GM12878 (cell line): ENCODE measurements around the gene IL1RAPL1. TPM values are rescaled to one million over a fixed set of nuclear protein-coding genes. Genes with fewer than 3 reads are reported as not detected.

Experiments
- ATAC-seq: fragments of 200-7000 bp; cut with Tn5 transposase; 3 replicates; pipeline ENCODE4 v1.9.1; 2020; ENCODE audit warnings: mild to moderate bottlenecking, moderate library complexity
- BruUV-seq: library from RNA; stranded (reverse); fragments of 400-500 nt; replicated peaks from 2 replicates; lab custom pipeline; 2021; lab: Mats Ljungman, UMichigan
- CTCF ChIA-PET: fragments of 300-600 bp; sonication (Branson Sonifier 250); formaldehyde crosslinking; extraction: SDS; loops from one replicate; lab custom pipeline; 2021; ENCODE audit warnings: inconsistent platforms; lab: Yijun Ruan, JAX
- POLR2A ChIA-PET: fragments of 350-600 bp; formaldehyde crosslinking; extraction: SDS; loops from one replicate; lab custom pipeline; 2021; ENCODE audit warnings: inconsistent platforms; lab: Charles Lee
- RAD21 ChIA-PET: fragments of 300-600 bp; sonication (Branson Sonifier 250); formaldehyde crosslinking; loops from one replicate; lab custom pipeline; 2023; ENCODE audit warnings: antibody characterized with exemption; ENCODE audit not compliant: unreplicated experiment; lab: Charles Lee
- SMC1A ChIA-PET: fragments of 300-600 bp; sonication (Branson Sonifier 250); formaldehyde crosslinking; loops from one replicate; lab custom pipeline; 2023; ENCODE audit not compliant: unreplicated experiment, uncharacterized antibody; lab: Charles Lee
- DNase-seq: peaks from one replicate; pipeline ENCODE4 v3.0.0-alpha.2; 2011; ENCODE audit warnings: low read depth, low spot score
- FAIRE-seq: peaks from 3 replicates; lab custom pipeline; 2011; peaks lifted over from hg19 to GRCh38; lab: Jason Lieb, UNC
- H2AFZ ChIP-seq: 2 replicates; pipeline ENCODE4 v1.6.0; 2011; ENCODE audit warnings: low read depth, low read length, control low read depth; ENCODE audit not compliant: control insufficient read depth
- H3K27ac ChIP-seq: 2 replicates; pipeline ENCODE4 v1.5.1; 2011; ENCODE audit warnings: control low read depth; ENCODE audit not compliant: control insufficient read depth, insufficient read depth
- H3K27me3 ChIP-seq, 2 experiments: replicated peaks in 1 of 2; 2 replicates each; pipeline versions ENCODE4 v1.6.0 to v1.6.1; 2011; ENCODE audit warnings: low read length in 1 of 2; ENCODE audit not compliant: control insufficient read depth in 2 of 2, insufficient read depth in 2 of 2
- H3K36me3 ChIP-seq, 2 experiments: 2 replicates each; pipeline ENCODE4 v1.5.1; 2011; ENCODE audit warnings: low read length in 1 of 2; ENCODE audit not compliant: control insufficient read depth in 2 of 2, insufficient read depth in 2 of 2
- H3K4me1 ChIP-seq: 2 replicates; pipeline ENCODE4 v1.6.1; 2011; ENCODE audit warnings: mild to moderate bottlenecking, low read length, moderate library complexity, mixed read lengths; ENCODE audit not compliant: control insufficient read depth, insufficient read depth
- H3K4me2 ChIP-seq: 2 replicates; pipeline ENCODE4 v1.6.0; 2011; ENCODE audit warnings: control low read depth; ENCODE audit not compliant: control insufficient read depth, insufficient read depth
- H3K4me3 ChIP-seq: fragments of 200-600 bp; sonication (generic); 2 replicates; pipeline ENCODE4 v1.5.1; 2016
- H3K79me2 ChIP-seq: 2 replicates; pipeline ENCODE4 v1.6.0; 2011; ENCODE audit warnings: low read length; ENCODE audit not compliant: control insufficient read depth, insufficient read depth
- H3K9ac ChIP-seq: 2 replicates; pipeline ENCODE4 v1.8.0; 2011; ENCODE audit warnings: low read length, control low read depth, mixed read lengths; ENCODE audit not compliant: control insufficient read depth, insufficient read depth
- H3K9me3 ChIP-seq: replicated peaks from 3 replicates; pipeline ENCODE4 v1.5.1; 2011; ENCODE audit warnings: mild to moderate bottlenecking, low read length; ENCODE audit not compliant: control insufficient read depth, insufficient read depth
- H4K20me1 ChIP-seq: 2 replicates; pipeline ENCODE4 v1.6.0; 2011; ENCODE audit not compliant: control insufficient read depth, insufficient read depth
- CTCF ChIP-seq, 3 experiments: IDR thresholded peaks in 2 of 3; conservative IDR thresholded peaks in 1 of 3; 2 replicates each; pipeline ENCODE4 v1.5.1; 2011; ENCODE audit warnings: low read depth in 3 of 3, low read length in 3 of 3, mild to moderate bottlenecking in 3 of 3, control low read depth in 2 of 3, moderate library complexity in 2 of 3, inconsistent platforms in 1 of 3, mixed read lengths in 1 of 3; ENCODE audit not compliant: control insufficient read depth in 2 of 3, insufficient read depth in 1 of 3; ENCODE audit errors: extremely low read depth in 1 of 3
- LARP7 ChIP-seq: fragments of 450-650 bp; IDR thresholded peaks from 2 replicates; pipeline ENCODE4 v1.6.1; 2017; ENCODE audit warnings: mild to moderate bottlenecking
- MYC ChIP-seq: IDR thresholded peaks from 2 replicates; pipeline ENCODE4 v1.6.1; 2011; ENCODE audit warnings: mild to moderate bottlenecking, low read length, moderate library complexity, inconsistent platforms; ENCODE audit not compliant: insufficient read depth, insufficient replicate concordance, insufficient read length, severe bottlenecking
- PAX8 ChIP-seq: fragments of 450-650 bp; IDR thresholded peaks from 2 replicates; pipeline ENCODE4 v1.6.1; 2017; ENCODE audit warnings: mild to moderate bottlenecking, moderate library complexity
- POLR2A ChIP-seq: IDR thresholded peaks from 2 replicates; pipeline ENCODE4 v1.6.1; 2011; ENCODE audit warnings: low read depth, mild to moderate bottlenecking, low read length
- POU2F2 ChIP-seq: IDR thresholded peaks from 3 replicates; pipeline ENCODE4 v1.6.1; 2011; ENCODE audit warnings: low read depth, mild to moderate bottlenecking, low read length, borderline replicate concordance
- WGBS: methylation state at CpG from one replicate; pipeline ENCODE4 v1.1.6; 2016; ENCODE audit warnings: low lambda C conversion rate; ENCODE audit not compliant: insufficient replicate concordance, insufficient coverage; ENCODE audit errors: missing lambda C conversion rate; 5-methylcytosine and 5-hydroxymethylcytosine counted together
- in situ Hi-C: fragments of 300-500 bp; cut with MboI; formaldehyde crosslinking; loops from 9 replicates; pipeline ENCODE4 v1.14.3; 2018; ENCODE audit warnings: mixed read lengths
- intact Hi-C: fragments of 100-400 bp; cut with micrococcal nuclease; formaldehyde crosslinking; loops from one replicate; pipeline ENCODE4 v1.14.2; 2022; ENCODE audit not compliant: unreplicated experiment
- polyA plus RNA-seq, 11 experiments: library from polyadenylated mRNA; depleted of rRNA in 4 of 11; unstranded in 6 of 11; stranded (reverse) in 5 of 11; fragments of >200 nt; fragmentation: Nextera tagmentation in 4 of 11; fragmentation: Illumina TruSeq in 1 of 11; extraction: Ambion mirVana in 4 of 11; extraction: Trizol in 1 of 11; gene quantifications; 1 replicate in 1 of 11; 2 replicates in 10 of 11; pipeline versions ENCODE4 v1.2.1 to v1.2.3, GENCODE V29; 2011 to 2016; ENCODE audit warnings: inconsistent platforms in 2 of 11, missing spikeins in 2 of 11, low read depth in 1 of 11
- total RNA-seq, 4 experiments: library from RNA; depleted of rRNA in 3 of 4; stranded (reverse); fragments of >200 nt in 3 of 4; fragmentation: Illumina TruSeq in 1 of 4; extraction: Trizol in 1 of 4; gene quantifications; 2 replicates each; pipeline versions ENCODE4 v1.2.1 to v1.2.3, GENCODE V29; 2013 to 2021
- TF ChIP-seq, protein P1 (sequence below): IDR thresholded peaks from 2 replicates; pipeline ENCODE4 v1.6.1; 2011; ENCODE audit warnings: low read depth, low read length, improper control_type of control experiment, borderline replicate concordance

IL1RAPL1 gene
- total and polyA plus RNA-seq, 10 of the 15 experiments (the other 5 are each of a cell fraction or from before 2014, with no cell fraction given): not detected

- Histone ChIP-seq H3K36me3 (no peaks in the 10 kb centered on the region), H3K4me2 (no peak overlapping the region), H3K9me3 (no peaks in the 10 kb centered on the region), H3K27me3 (no peaks in the 10 kb centered on the region), H4K20me1 (no peaks in the 10 kb centered on the region), H3K79me2 (no peaks in the 10 kb centered on the region), H2AFZ (no peak overlapping the region), H3K4me1 (no peaks in the 10 kb centered on the region), H3K4me3 (no peak overlapping the region), H3K27ac (no peak overlapping the region), H3K9ac (no peak overlapping the region)
- TF ChIP-seq POLR2A: no peak
- TF ChIP-seq POU2F2: no peak
- TF ChIP-seq CTCF (IDR thresholded peaks at IDR 0.05 in 2 of 3, conservative IDR thresholded peaks at IDR 0.05 in 1 of 3; ENCODE audit: control insufficient read depth in 2 of 3, extremely low read depth in 1 of 3, insufficient read depth in 1 of 3, low read depth in 3 of 3, low read length in 3 of 3): no peak
- no peak for TF ChIP-seq PAX8
- no peak for TF ChIP-seq LARP7
- TF ChIP-seq MYC: no peak
- TF ChIP-seq, protein P1, sequence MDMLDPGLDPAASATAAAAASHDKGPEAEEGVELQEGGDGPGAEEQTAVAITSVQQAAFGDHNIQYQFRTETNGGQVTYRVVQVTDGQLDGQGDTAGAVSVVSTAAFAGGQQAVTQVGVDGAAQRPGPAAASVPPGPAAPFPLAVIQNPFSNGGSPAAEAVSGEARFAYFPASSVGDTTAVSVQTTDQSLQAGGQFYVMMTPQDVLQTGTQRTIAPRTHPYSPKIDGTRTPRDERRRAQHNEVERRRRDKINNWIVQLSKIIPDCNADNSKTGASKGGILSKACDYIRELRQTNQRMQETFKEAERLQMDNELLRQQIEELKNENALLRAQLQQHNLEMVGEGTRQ: no peak
- ATAC-seq (no peak), FAIRE-seq (no peak), DNase-seq (no peak)
- RAD21 ChIA-PET: no interaction called here
- intact Hi-C loops (no loop called here), in situ Hi-C loops (no loop called here)
- SMC1A ChIA-PET: no interaction called here
- BruUV-seq: no TSS peak
- CTCF ChIA-PET: no interaction called here
- 18% methylated on average over 1 of the region's 1 CpG for WGBS
- POLR2A ChIA-PET: no interaction called here
Measured at GRCh38 chrX:29965634-29966033, 1378.4 kb downstream of the IL1RAPL1 start.
